Measurements from ENCODE around the gene PARP6. TPM values are rescaled to one million over a fixed set of nuclear protein-coding genes. Genes with fewer than 3 reads are reported as not detected.

The PARP6 gene
- total RNA-seq, 1 experiment from 2014 or later, result 41.9 TPM

- Mint-ChIP-seq H3K4me1 (peaks cover 12% of the 10 kb centered on the region), H3K4me3 (peak overlapping the region; percentile 43), H3K36me3 (peaks cover 7% of the 10 kb centered on the region; the same call in 1 of the 2 replicates), H3K9me3 (peaks cover 13% of the 10 kb centered on the region), H3K27ac (no peak overlapping the region), H3K27me3 (ENCODE audit: low read depth) (peaks cover 70% of the 10 kb centered on the region)
- peak; percentile 88 for ATAC-seq
- peak; percentile 90 for DNase-seq (ENCODE audit: low spot score)
- CTCF ChIA-PET, result no interaction called here
- POLR2A ChIA-PET, result interaction anchor here (0.6 kb wide), 1 partner anchor 94 kb away, joined by 11 read pairs; no protein-coding TSS in a partner anchor
- TF ChIP-seq ERG (CRISPR knock-in tag; IDR thresholded peaks at IDR 0.05), result no peak
- TF ChIP-seq ATF6 (CRISPR knock-in tag; IDR thresholded peaks at IDR 0.05), result 0 out of 2 replicates have a peak, but pooled peaks have one; percentile 64
- peak; percentile 96 for TF ChIP-seq IRF1 (CRISPR knock-in tag; IDR thresholded peaks at IDR 0.05)
- peak; percentile 72 for TF ChIP-seq PRDM15 (CRISPR knock-in tag; IDR thresholded peaks at IDR 0.05)
- no peak for TF ChIP-seq ZNF671 (CRISPR knock-in tag; IDR thresholded peaks at IDR 0.05)
- TF ChIP-seq IRF2 (CRISPR knock-in tag; IDR thresholded peaks at IDR 0.05; ENCODE audit: borderline replicate concordance, low read depth), result peak; percentile 92; the same call in 1 of the 2 replicates
- no peak for TF ChIP-seq GABPB1 (CRISPR knock-in tag; IDR thresholded peaks at IDR 0.05)
- TF ChIP-seq, protein P1, sequence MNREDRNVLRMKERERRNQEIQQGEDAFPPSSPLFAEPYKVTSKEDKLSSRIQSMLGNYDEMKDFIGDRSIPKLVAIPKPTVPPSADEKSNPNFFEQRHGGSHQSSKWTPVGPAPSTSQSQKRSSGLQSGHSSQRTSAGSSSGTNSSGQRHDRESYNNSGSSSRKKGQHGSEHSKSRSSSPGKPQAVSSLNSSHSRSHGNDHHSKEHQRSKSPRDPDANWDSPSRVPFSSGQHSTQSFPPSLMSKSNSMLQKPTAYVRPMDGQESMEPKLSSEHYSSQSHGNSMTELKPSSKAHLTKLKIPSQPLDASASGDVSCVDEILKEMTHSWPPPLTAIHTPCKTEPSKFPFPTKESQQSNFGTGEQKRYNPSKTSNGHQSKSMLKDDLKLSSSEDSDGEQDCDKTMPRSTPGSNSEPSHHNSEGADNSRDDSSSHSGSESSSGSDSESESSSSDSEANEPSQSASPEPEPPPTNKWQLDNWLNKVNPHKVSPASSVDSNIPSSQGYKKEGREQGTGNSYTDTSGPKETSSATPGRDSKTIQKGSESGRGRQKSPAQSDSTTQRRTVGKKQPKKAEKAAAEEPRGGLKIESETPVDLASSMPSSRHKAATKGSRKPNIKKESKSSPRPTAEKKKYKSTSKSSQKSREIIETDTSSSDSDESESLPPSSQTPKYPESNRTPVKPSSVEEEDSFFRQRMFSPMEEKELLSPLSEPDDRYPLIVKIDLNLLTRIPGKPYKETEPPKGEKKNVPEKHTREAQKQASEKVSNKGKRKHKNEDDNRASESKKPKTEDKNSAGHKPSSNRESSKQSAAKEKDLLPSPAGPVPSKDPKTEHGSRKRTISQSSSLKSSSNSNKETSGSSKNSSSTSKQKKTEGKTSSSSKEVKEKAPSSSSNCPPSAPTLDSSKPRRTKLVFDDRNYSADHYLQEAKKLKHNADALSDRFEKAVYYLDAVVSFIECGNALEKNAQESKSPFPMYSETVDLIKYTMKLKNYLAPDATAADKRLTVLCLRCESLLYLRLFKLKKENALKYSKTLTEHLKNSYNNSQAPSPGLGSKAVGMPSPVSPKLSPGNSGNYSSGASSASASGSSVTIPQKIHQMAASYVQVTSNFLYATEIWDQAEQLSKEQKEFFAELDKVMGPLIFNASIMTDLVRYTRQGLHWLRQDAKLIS (CRISPR knock-in tag; IDR thresholded peaks at IDR 0.05; ENCODE audit: borderline replicate concordance), result peak; percentile 98
- peak; percentile 91 for TF ChIP-seq CREM (CRISPR knock-in tag; IDR thresholded peaks at IDR 0.05)
- TF ChIP-seq PRRX2 (CRISPR knock-in tag; IDR thresholded peaks at IDR 0.05), result no peak
- peak; percentile 99 for TF ChIP-seq ZNF232 (CRISPR knock-in tag; IDR thresholded peaks at IDR 0.05)
- TF ChIP-seq, protein P2, sequence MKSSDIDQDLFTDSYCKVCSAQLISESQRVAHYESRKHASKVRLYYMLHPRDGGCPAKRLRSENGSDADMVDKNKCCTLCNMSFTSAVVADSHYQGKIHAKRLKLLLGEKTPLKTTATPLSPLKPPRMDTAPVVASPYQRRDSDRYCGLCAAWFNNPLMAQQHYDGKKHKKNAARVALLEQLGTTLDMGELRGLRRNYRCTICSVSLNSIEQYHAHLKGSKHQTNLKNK (CRISPR knock-in tag; IDR thresholded peaks at IDR 0.05), result no peak
- TF ChIP-seq, protein P3, sequence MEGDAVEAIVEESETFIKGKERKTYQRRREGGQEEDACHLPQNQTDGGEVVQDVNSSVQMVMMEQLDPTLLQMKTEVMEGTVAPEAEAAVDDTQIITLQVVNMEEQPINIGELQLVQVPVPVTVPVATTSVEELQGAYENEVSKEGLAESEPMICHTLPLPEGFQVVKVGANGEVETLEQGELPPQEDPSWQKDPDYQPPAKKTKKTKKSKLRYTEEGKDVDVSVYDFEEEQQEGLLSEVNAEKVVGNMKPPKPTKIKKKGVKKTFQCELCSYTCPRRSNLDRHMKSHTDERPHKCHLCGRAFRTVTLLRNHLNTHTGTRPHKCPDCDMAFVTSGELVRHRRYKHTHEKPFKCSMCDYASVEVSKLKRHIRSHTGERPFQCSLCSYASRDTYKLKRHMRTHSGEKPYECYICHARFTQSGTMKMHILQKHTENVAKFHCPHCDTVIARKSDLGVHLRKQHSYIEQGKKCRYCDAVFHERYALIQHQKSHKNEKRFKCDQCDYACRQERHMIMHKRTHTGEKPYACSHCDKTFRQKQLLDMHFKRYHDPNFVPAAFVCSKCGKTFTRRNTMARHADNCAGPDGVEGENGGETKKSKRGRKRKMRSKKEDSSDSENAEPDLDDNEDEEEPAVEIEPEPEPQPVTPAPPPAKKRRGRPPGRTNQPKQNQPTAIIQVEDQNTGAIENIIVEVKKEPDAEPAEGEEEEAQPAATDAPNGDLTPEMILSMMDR (IDR thresholded peaks at IDR 0.05), result no peak
- TF ChIP-seq, protein P4, sequence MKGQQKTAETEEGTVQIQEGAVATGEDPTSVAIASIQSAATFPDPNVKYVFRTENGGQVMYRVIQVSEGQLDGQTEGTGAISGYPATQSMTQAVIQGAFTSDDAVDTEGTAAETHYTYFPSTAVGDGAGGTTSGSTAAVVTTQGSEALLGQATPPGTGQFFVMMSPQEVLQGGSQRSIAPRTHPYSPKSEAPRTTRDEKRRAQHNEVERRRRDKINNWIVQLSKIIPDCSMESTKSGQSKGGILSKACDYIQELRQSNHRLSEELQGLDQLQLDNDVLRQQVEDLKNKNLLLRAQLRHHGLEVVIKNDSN (CRISPR knock-in tag; IDR thresholded peaks at IDR 0.05), result peak; percentile 85
- TF ChIP-seq E2F5 (CRISPR knock-in tag; IDR thresholded peaks at IDR 0.05), result peak; percentile 96
- TF ChIP-seq, protein P5, sequence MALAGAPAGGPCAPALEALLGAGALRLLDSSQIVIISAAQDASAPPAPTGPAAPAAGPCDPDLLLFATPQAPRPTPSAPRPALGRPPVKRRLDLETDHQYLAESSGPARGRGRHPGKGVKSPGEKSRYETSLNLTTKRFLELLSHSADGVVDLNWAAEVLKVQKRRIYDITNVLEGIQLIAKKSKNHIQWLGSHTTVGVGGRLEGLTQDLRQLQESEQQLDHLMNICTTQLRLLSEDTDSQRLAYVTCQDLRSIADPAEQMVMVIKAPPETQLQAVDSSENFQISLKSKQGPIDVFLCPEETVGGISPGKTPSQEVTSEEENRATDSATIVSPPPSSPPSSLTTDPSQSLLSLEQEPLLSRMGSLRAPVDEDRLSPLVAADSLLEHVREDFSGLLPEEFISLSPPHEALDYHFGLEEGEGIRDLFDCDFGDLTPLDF (CRISPR knock-in tag; IDR thresholded peaks at IDR 0.05), result peak; percentile 98
Observed at GRCh38 chr15:72319360-72319984, 47.1 kb upstream of the PARP6 start.
